GM21515 (cell line): ENCODE results near the gene ATP6V1A.

ENCODE experiments used
- ATAC-seq: cut with Tn5 transposase; IDR thresholded peaks from one replicate; pipeline ENCODE4 v1.9.1; 2021; ENCODE audit not compliant: unreplicated experiment

Gene ATP6V1A

GRCh38 chr3:113745756-113746547 lies 883 bp upstream of the ATP6V1A start, which contains the start of gene NAA50:
Gene NAA50 (minus strand): TSS chr3:113746249. CDS start chr3:113745949, 300 bp downstream.
- peak; percentile 43 for ATAC-seq

DNA sequence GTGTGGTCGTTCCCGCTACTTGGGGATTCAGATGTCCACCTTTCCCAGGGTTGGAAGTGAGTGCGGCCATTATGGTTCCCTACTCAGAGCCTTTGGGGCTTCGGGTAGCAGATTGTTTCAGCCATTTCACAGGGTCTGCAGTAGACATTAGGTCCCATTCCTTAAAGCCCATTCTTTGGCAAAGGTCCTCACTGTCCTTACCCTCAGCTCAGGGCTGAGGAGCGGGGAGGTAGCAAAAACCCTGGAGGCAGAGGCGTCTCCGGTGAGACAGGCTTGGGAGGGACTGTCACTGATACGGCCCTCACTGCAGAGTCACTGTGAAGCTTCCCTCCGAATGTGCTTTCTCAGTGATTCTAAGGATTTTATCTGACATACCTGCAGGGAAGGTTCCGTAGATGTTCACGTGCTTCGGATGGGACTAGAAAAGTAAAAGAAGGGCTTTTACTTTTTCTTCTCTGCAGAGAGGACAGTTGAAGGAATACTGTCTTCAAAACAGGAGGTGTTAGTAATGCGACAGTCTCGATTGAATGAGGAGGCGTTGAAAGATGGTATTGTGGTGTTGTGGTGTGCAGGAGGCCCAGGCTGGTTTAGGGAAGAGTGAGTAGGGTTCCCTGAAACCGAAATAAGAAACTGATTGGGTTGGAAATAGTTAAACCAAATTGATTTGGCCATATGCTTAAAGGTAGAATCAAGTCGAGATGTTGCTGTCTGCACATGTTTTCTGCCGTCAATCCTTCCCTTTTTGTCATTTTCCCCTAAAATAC lies 630 bp downstream of the ATP6V1A start:
- ATAC-seq: peak; percentile 11

GRCh38 chr3:113751141-113751540 lies 4.3 kb downstream of the ATP6V1A start:
- ATAC-seq: no peak

GRCh38 chr3:113753376-113753985 lies 6.6 kb downstream of the ATP6V1A start:
- ATAC-seq: no peak

- ATAC-seq: no peak
These were observed 7.8 kb downstream of the ATP6V1A start for GRCh38 chr3:113754494-113755159.

DNA sequence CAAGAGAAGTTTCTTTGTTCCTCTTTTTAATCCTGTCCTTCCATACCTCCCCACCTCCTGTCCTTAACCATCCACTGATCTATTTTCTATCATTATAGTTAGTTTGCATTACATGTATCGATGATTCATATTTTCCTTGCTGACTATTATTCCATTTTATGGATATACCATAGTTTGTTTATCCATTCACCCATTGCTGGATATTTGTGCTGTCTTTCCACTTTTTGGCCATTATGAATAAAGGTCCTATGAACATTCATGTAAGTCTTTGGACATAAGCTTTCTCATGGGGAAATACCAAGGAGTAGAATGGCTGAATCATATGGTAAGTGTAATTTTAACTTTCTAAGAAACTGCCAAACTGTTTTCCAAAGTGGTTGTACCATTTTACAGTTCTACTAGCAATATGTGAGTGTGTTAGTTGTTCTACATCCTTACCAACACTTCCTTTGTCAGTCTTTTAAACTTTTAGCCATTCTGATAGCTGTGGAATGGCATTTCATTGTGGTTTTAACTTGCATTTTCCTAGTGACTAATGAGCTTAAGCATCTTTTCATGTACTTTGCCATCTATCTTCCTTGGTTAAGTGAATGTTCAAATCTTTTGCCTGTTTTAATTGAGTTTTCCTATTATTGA lies 11.7 kb downstream of the ATP6V1A start:
- ATAC-seq: no peak

GRCh38 chr3:113764698-113765097 lies 17.9 kb downstream of the ATP6V1A start:
- no peak for ATAC-seq

GRCh38 chr3:113769551-113769950 lies 22.7 kb downstream of the ATP6V1A start:
- ATAC-seq: no peak

- ATAC-seq: no peak
These were observed 25.2 kb downstream of the ATP6V1A start for GRCh38 chr3:113771993-113772392.

DNA sequence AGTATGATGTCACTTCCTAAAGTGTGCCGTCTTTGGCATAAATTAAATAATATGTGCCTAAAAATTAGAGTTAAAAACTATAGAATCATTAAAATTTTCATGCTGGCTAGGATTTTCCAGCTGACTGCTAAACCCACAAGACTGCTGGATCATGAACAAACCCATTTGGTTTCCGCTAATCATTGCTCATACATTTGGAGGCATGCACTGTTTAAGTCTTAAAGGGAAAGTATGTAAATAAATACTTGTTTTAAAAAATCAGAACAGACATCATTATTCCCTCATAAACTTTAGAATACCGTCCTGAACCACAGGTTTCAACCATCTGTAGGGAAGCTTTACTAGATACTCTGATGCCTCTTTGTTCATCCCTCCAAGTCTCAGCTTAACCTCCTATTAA lies 26.5 kb downstream of the ATP6V1A start:
- ATAC-seq: no peak

- ATAC-seq: no peak
These were observed 28.7 kb downstream of the ATP6V1A start for GRCh38 chr3:113775516-113775915.

GRCh38 chr3:113776564-113776963 lies 29.7 kb downstream of the ATP6V1A start:
- ATAC-seq: no peak

- peak; percentile 51 for ATAC-seq
These were observed 36.6 kb downstream of the ATP6V1A start for GRCh38 chr3:113783463-113783862.

DNA sequence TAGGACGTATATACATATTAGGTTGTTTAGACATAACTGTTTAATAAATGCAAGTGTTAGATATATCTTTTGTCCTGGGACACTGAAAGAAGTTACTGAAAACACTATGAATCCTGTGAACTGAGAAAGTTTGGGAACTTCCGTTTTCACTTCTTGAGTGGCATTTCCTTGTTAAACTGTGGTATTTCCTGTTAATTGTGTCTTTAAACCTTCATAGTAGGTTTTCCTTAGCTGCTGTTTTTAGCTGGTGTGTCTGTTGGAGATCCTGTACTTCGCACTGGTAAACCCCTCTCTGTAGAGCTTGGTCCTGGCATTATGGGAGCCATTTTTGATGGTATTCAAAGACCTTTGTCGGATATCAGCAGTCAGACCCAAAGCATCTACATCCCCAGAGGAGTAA lies 37.1 kb downstream of the ATP6V1A start:
- ATAC-seq: no peak

DNA sequence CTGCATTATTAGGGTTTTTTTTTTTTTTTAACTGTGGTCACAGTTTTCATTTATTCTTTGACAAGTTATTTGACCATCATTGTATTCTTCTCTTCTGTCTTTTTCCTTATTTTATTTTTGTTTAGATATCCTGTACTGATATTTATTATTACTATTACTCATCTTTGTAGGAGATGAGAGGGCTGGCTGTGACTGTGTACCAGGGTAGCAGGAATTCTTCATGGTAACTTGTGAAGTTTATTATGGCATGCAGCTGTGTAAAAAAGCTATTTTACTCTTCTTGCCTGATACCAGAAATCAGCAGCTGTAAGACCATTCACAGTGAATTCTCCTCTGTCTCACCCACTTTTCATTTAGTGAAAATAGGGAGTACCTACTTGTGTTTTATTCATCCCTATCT lies 44.5 kb downstream of the ATP6V1A start:
- no peak for ATAC-seq

DNA sequence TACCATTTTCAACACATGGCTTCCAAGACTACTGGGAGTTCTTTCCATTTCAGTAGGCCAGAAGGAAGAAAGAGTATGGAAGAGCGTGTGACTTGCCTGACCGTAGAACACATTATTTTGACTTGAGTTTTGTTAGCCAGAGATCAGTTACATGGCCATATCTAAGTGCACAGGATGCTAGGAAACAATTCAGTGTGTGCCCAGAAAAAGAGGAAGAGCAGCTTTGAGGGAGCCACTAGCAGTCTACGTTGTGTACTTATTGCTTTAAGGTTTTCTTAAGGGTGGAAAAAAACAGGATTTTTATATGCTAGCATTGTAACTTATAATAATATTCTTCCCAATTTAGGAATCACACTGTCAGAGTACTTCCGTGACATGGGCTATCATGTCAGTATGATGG lies 47.7 kb downstream of the ATP6V1A start:
- no peak for ATAC-seq

DNA sequence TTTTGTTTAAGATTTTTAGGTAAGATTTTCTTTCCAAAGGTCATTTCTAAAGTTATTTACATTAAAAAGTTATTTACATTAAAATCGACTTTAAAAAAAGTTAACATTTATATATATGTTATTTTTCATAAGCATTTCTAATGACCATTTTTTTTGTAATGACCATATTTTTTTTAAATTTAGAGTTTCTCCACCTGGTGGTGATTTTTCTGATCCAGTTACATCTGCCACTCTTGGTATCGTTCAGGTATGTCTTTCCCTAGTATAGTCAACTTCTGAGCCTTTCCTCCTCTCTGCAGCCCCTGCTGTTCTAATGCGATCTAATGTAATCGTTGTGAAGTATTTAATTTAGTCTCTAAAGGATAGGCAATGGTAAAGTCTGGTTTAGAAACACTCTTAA lies 48.9 kb downstream of the ATP6V1A start:
- no peak for ATAC-seq

DNA sequence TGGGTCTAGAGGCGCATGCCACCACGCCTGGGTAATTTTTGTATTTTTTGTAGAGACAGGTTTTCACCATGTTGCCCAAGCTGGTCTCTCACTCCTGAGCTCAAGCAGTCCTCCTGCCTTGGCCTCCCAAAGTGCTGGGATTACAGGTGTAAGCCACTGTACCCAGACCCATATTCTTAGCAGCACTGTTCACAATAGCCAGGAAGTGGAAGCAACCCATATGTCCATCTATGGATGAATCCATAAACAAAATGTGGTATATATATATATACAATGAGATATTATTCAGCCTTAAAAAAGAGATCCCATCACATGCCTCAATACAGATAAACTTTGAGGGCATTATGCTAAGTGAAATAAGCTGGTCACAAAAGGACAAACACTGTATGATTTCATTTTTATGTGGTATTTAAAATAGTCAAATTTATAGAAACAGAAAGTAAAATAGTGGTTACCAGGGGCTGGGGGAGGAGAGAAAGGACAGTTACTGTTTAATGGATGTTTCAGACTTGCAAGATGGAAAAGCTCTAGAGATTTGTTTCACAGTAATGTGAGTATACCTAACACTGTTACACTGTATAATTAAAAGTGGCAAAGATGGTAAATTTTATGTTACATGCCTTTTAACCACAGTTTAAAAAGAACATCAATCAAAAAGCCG lies 56.1 kb downstream of the ATP6V1A start:
- no peak for ATAC-seq

DNA sequence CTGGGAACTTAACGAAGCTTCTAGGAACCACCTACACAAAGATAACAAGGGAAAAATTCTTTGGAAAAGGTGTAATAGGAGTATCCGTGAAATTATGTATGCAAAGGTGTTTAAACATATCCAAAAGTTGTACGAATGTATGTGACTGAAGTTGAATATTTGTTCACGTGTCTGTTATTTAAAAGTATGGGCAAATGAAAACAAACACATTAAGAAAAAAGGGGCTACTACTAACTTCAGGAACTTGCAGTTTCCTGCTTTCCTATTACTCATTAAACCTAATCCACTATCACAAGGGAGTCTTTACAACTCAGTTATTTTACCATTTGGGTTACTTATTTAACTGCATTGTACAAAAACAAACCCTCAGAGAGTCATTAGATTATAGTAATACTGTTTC lies 57.8 kb downstream of the ATP6V1A start:
- ATAC-seq: no peak

GRCh38 chr3:113805249-113805648 lies 58.4 kb downstream of the ATP6V1A start:
- no peak for ATAC-seq
